IMR-90 (cell line): ENCODE measurements around the gene GNG7. TPM values are rescaled to one million over a fixed set of nuclear protein-coding genes. Genes with fewer than 3 reads are reported as not detected.

ENCODE experiments used
- ATAC-seq: fragments of 200-7000 bp; cut with Tn5 transposase; 2 replicates; pipeline ENCODE4 v1.9.1; 2020; ENCODE audit warnings: low read depth, mild to moderate bottlenecking, moderate library complexity
- BruUV-seq: library from RNA; stranded (reverse); fragments of 400-500 nt; replicated peaks from 2 replicates; lab custom pipeline; 2021; lab: Mats Ljungman, UMichigan
- CTCF ChIA-PET: fragments of 300-600 bp; formaldehyde crosslinking; extraction: SDS; loops from one replicate; lab custom pipeline; 2021; ENCODE audit warnings: antibody characterized with exemption; lab: Yijun Ruan, JAX
- POLR2A ChIA-PET: fragments of 300-600 bp; sonication (Branson Sonifier 250); formaldehyde crosslinking; loops from one replicate; lab custom pipeline; 2022; ENCODE audit warnings: antibody characterized with exemption; ENCODE audit not compliant: unreplicated experiment; lab: Charles Lee
- DNase-seq: peaks from one replicate; pipeline ENCODE4 v3.0.0; 2013
- H2AFZ ChIP-seq: replicated peaks from 2 replicates; pipeline ENCODE3; 2013; ENCODE audit warnings: low read length, mild to moderate bottlenecking; ENCODE audit not compliant: poor library complexity
- H2AK5ac ChIP-seq: 2 replicates; pipeline ENCODE4 v1.6.1; 2013; ENCODE audit warnings: low read depth, low read length, inconsistent platforms
- H2AK9ac ChIP-seq: replicated peaks from 2 replicates; pipeline ENCODE3; 2013; ENCODE audit warnings: mild to moderate bottlenecking, low read depth, low read length, moderate library complexity; ENCODE audit not compliant: poor library complexity
- H2BK120ac ChIP-seq: 2 replicates; pipeline ENCODE4 v1.6.1; 2013; ENCODE audit warnings: low read depth, low read length, inconsistent platforms
- H2BK15ac ChIP-seq: 3 replicates; pipeline ENCODE4 v1.6.1; 2013; ENCODE audit warnings: low read depth, low read length, inconsistent platforms
- H2BK20ac ChIP-seq: 2 replicates; pipeline ENCODE4 v1.6.1; 2013; ENCODE audit warnings: low read depth, mild to moderate bottlenecking, inconsistent platforms, low read length, moderate library complexity
- H2BK5ac ChIP-seq: 2 replicates; pipeline ENCODE4 v1.6.1; 2013; ENCODE audit warnings: mild to moderate bottlenecking, low read depth, low read length, inconsistent platforms; ENCODE audit not compliant: poor library complexity, severe bottlenecking
- H3K14ac ChIP-seq: replicated peaks from 2 replicates; pipeline ENCODE4 v1.6.1; 2013; ENCODE audit warnings: low read depth, low read length, inconsistent platforms
- H3K18ac ChIP-seq: 2 replicates; pipeline ENCODE4 v1.6.1; 2013; ENCODE audit warnings: low read depth, low read length, control low read depth
- H3K23ac ChIP-seq: 2 replicates; pipeline ENCODE4 v1.6.1; 2013; ENCODE audit warnings: low read depth, low read length, inconsistent platforms
- H3K27ac ChIP-seq: 2 replicates; pipeline ENCODE4 v1.5.1; 2013; ENCODE audit warnings: mild to moderate bottlenecking, control low read depth, low read length; ENCODE audit not compliant: insufficient read depth
- H3K27me3 ChIP-seq: 2 replicates; pipeline ENCODE4 v1.6.1; 2013; ENCODE audit warnings: low read length; ENCODE audit not compliant: control insufficient read depth, insufficient read depth
- H3K36me3 ChIP-seq: 2 replicates; pipeline ENCODE4 v1.6.1; 2013; ENCODE audit warnings: low read length, mixed read lengths; ENCODE audit not compliant: control insufficient read depth, insufficient read depth
- H3K4ac ChIP-seq: 2 replicates; pipeline ENCODE4 v1.6.1; 2013; ENCODE audit warnings: low read depth, low read length, inconsistent platforms
- H3K4me1 ChIP-seq: 2 replicates; pipeline ENCODE4 v1.6.1; 2013; ENCODE audit warnings: low read length, mixed read lengths; ENCODE audit not compliant: control insufficient read depth, insufficient read depth
- H3K4me2 ChIP-seq: 2 replicates; pipeline ENCODE4 v1.6.1; 2013; ENCODE audit warnings: low read depth, mild to moderate bottlenecking, control low read depth, low read length, moderate library complexity
- H3K4me3 ChIP-seq: 2 replicates; pipeline ENCODE4 v1.5.1; 2013; ENCODE audit warnings: low read depth, mild to moderate bottlenecking, control low read depth, low read length, moderate library complexity; ENCODE audit not compliant: insufficient read depth
- H3K56ac ChIP-seq: 2 replicates; pipeline ENCODE4 v1.6.1; 2013; ENCODE audit warnings: low read length, inconsistent platforms; ENCODE audit not compliant: insufficient read depth; ENCODE audit errors: extremely low read depth
- H3K79me1 ChIP-seq, 2 experiments: 2 replicates each; pipeline ENCODE4 v1.6.1; 2013; ENCODE audit warnings: low read length in 2 of 2, inconsistent platforms in 1 of 2, low read depth in 1 of 2
- H3K9ac ChIP-seq: 2 replicates; pipeline ENCODE4 v1.6.1; 2013; ENCODE audit warnings: low read depth, low read length, control low read depth
- H3K9me1 ChIP-seq: 2 replicates; pipeline ENCODE4 v1.6.1; 2013; ENCODE audit warnings: low read length, inconsistent platforms; ENCODE audit not compliant: insufficient read depth
- H3K9me3 ChIP-seq: 2 replicates; pipeline ENCODE4 v1.6.1; 2013; ENCODE audit warnings: low read length; ENCODE audit not compliant: control insufficient read depth, insufficient read depth
- H4K20me1 ChIP-seq: 2 replicates; pipeline ENCODE4 v1.6.1; 2013; ENCODE audit warnings: low read length, inconsistent platforms; ENCODE audit not compliant: insufficient read depth
- H4K5ac ChIP-seq: 2 replicates; pipeline ENCODE4 v1.6.1; 2013; ENCODE audit warnings: mild to moderate bottlenecking, low read depth, low read length, control low read depth
- H4K8ac ChIP-seq, 2 experiments: 2 replicates each; pipeline ENCODE4 v1.6.1; 2013; ENCODE audit warnings: low read depth in 2 of 2, low read length in 2 of 2, control low read depth in 1 of 2, inconsistent platforms in 1 of 2
- H4K91ac ChIP-seq: 2 replicates; pipeline ENCODE4 v1.6.1; 2013; ENCODE audit warnings: low read depth, low read length, inconsistent platforms; ENCODE audit not compliant: insufficient read depth
- BHLHE40 ChIP-seq: fragments of 150-350 bp; IDR thresholded peaks from 2 replicates; pipeline ENCODE4 v1.6.1; 2016; ENCODE audit warnings: mild to moderate bottlenecking, low read depth, low read length
- CEBPB ChIP-seq: IDR thresholded peaks from 2 replicates; pipeline ENCODE4 v1.6.1; 2012; ENCODE audit warnings: low read depth, low read length, improper control_type of control experiment
- CHD1 ChIP-seq: IDR thresholded peaks from 2 replicates; pipeline ENCODE4 v1.6.1; 2012; ENCODE audit warnings: low read depth, low read length, improper control_type of control experiment
- FOS ChIP-seq: fragments of 150-350 bp; IDR thresholded peaks from 2 replicates; pipeline ENCODE4 v1.6.1; 2016; ENCODE audit warnings: low read depth, low read length
- MAFK ChIP-seq: IDR thresholded peaks from 2 replicates; pipeline ENCODE4 v1.6.1; 2012; ENCODE audit warnings: low read depth, low read length, improper control_type of control experiment
- MAZ ChIP-seq: IDR thresholded peaks from 2 replicates; pipeline ENCODE4 v1.6.1; 2012; ENCODE audit warnings: low read depth, mild to moderate bottlenecking, low read length, improper control_type of control experiment, moderate library complexity, borderline replicate concordance
- MXI1 ChIP-seq: IDR thresholded peaks from 2 replicates; pipeline ENCODE4 v1.6.1; 2012; ENCODE audit warnings: low read depth, mild to moderate bottlenecking, low read length, moderate library complexity, borderline replicate concordance
- NFE2L2 ChIP-seq: fragments of 150-350 bp; IDR thresholded peaks from 2 replicates; pipeline ENCODE4 v1.6.1; 2016; ENCODE audit warnings: low read depth, mild to moderate bottlenecking, low read length
- POLR2A ChIP-seq: IDR thresholded peaks from 2 replicates; pipeline ENCODE4 v1.6.1; 2012; ENCODE audit warnings: mild to moderate bottlenecking, low read depth, low read length
- RAD21 ChIP-seq: IDR thresholded peaks from 2 replicates; pipeline ENCODE4 v1.6.1; 2012; ENCODE audit warnings: low read length, improper control_type of control experiment
- RCOR1 ChIP-seq: IDR thresholded peaks from 2 replicates; pipeline ENCODE4 v1.6.1; 2012; ENCODE audit warnings: mild to moderate bottlenecking, low read length, improper control_type of control experiment; ENCODE audit not compliant: insufficient replicate concordance
- RFX5 ChIP-seq: IDR thresholded peaks from 2 replicates; pipeline ENCODE4 v1.8.0; 2012; ENCODE audit warnings: low read depth, mild to moderate bottlenecking, low read length, moderate library complexity
- SMC3 ChIP-seq: fragments of 150-350 bp; IDR thresholded peaks from 2 replicates; pipeline ENCODE4 v1.6.1; 2016; ENCODE audit warnings: low read depth, mild to moderate bottlenecking, antibody characterized with exemption, low read length, moderate library complexity
- WGBS, 2 experiments: methylation state at CpG; one replicate each; pipeline versions ENCODE4 v1.1.5 to v1.1.7; 2013; ENCODE audit warnings: missing lambda C conversion rate in 2 of 2; ENCODE audit not compliant: insufficient read length in 1 of 2; ENCODE audit errors: extremely low coverage in 2 of 2; 5-methylcytosine and 5-hydroxymethylcytosine counted together
- dilution Hi-C: fragments of 300-500 bp; cut with HindIII; formaldehyde crosslinking; loops from one replicate; pipeline ENCODE4 v1.14.3; 2018; ENCODE audit warnings: low sequenced_read_pairs; ENCODE audit not compliant: unreplicated experiment
- in situ Hi-C: fragments of 300-500 bp; cut with MboI; formaldehyde crosslinking; loops from 3 replicates; pipeline ENCODE4 v1.14.3; 2019; ENCODE audit warnings: low sequenced_read_pairs, inconsistent platforms, mixed read lengths
- intact Hi-C: fragments of 100-400 bp; cut with micrococcal nuclease; formaldehyde crosslinking; loops from 2 replicates; pipeline ENCODE4 v1.10.0; 2022
- polyA plus RNA-seq, 3 experiments: library from polyadenylated mRNA; depleted of rRNA; stranded (reverse); fragments of >200 nt; gene quantifications; 2 replicates each; pipeline ENCODE4 v1.2.3, GENCODE V29; 2012; ENCODE audit warnings: low replicate concordance in 1 of 3
- total RNA-seq: library from RNA; depleted of rRNA; stranded (reverse); fragments of >200 nt; gene quantifications from 2 replicates; pipeline ENCODE4 v1.2.3, GENCODE V29; 2012
- TF ChIP-seq, protein P1 (sequence below): conservative IDR thresholded peaks from 2 replicates; pipeline ENCODE4 v1.5.1; 2012; ENCODE audit warnings: mild to moderate bottlenecking, low read depth, low read length, improper control_type of control experiment
- TF ChIP-seq, protein P2 (sequence below): fragments of 150-350 bp; IDR thresholded peaks from 2 replicates; pipeline ENCODE4 v1.6.1; 2016; ENCODE audit warnings: low read depth, mild to moderate bottlenecking, low read length, moderate library complexity, borderline replicate concordance
- TF ChIP-seq, protein P3 (sequence below): fragments of 150-350 bp; IDR thresholded peaks from 2 replicates; pipeline ENCODE4 v1.6.1; 2017; ENCODE audit warnings: mild to moderate bottlenecking, antibody characterized with exemption, low read length, low read depth

Gene GNG7
- total and polyA plus RNA-seq, 2 of the 4 experiments (the other 2 are of a cell fraction): under 0.01 to 0.21 TPM

DNA sequence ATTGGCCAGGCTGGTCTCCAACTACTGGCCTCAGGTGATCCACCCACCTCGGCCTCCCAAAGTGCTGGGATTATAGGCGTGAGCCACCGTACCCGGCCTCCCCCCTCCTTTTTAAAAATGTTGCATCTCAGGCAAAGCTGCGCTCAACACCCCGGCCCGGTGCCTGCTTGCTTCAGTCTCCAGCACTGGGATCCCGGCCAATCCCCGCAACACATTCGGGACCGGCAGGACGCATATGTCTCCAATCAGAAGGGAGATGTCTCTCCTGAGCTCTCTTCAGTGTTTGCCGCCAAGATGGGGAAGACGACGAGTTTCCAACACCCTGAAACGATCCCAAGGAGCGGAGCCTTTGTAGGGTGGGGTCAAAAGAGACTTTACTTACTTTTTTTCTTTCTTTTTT, 16.1 kb downstream of the GNG7 start:
- Histone ChIP-seq H2BK20ac (no peak overlapping the region), H3K23ac (no peak overlapping the region), H3K18ac (no peak overlapping the region), H3K9me1 (no peaks in the 10 kb centered on the region), H2AK5ac (no peak overlapping the region), H4K20me1 (no peaks in the 10 kb centered on the region), H3K4ac (no peak overlapping the region), H3K4me2 (no peak overlapping the region), H2BK5ac (no peak overlapping the region), H2AFZ (no peak overlapping the region), H3K36me3 (no peaks in the 10 kb centered on the region), H4K91ac (no peak overlapping the region), H2BK15ac (no peak overlapping the region), H2AK9ac (no peak overlapping the region), H3K27me3 (0 out of 2 replicates have a peak, but pooled peaks cover 2% of the 10 kb centered on the region), H3K79me1 (no peaks in the 10 kb centered on the region), H2BK120ac (no peak overlapping the region), H4K5ac (no peak overlapping the region), H3K4me1 (no peaks in the 10 kb centered on the region), H3K9ac (no peak overlapping the region), H4K8ac (no peak overlapping the region), H3K27ac (no peak overlapping the region), H3K9me3 (no peaks in the 10 kb centered on the region), H3K4me3 (no peak overlapping the region), H3K14ac (no peak overlapping the region), H3K56ac (no peak overlapping the region)
- DNase-seq (no peak), ATAC-seq (no peak)
- in situ Hi-C loops (no loop called here), intact Hi-C loops (no loop called here), dilution Hi-C loops (no loop called here)
- ChIA-PET CTCF (no interaction called here), POLR2A (no interaction called here)
- 68% methylated on average over 3 of the region's 17 CpGs; no CpG with 5 or more reads in 1 of the 2 experiments for WGBS, 2 experiments
- BruUV-seq: no TSS peak
- TF ChIP-seq FOS: no peak
- no peak for TF ChIP-seq MXI1
- TF ChIP-seq, protein P1, sequence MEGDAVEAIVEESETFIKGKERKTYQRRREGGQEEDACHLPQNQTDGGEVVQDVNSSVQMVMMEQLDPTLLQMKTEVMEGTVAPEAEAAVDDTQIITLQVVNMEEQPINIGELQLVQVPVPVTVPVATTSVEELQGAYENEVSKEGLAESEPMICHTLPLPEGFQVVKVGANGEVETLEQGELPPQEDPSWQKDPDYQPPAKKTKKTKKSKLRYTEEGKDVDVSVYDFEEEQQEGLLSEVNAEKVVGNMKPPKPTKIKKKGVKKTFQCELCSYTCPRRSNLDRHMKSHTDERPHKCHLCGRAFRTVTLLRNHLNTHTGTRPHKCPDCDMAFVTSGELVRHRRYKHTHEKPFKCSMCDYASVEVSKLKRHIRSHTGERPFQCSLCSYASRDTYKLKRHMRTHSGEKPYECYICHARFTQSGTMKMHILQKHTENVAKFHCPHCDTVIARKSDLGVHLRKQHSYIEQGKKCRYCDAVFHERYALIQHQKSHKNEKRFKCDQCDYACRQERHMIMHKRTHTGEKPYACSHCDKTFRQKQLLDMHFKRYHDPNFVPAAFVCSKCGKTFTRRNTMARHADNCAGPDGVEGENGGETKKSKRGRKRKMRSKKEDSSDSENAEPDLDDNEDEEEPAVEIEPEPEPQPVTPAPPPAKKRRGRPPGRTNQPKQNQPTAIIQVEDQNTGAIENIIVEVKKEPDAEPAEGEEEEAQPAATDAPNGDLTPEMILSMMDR: no peak
- TF ChIP-seq NFE2L2: no peak
- TF ChIP-seq RFX5: no peak
- no peak for TF ChIP-seq SMC3
- no peak for TF ChIP-seq MAFK
- TF ChIP-seq RAD21: no peak
- no peak for TF ChIP-seq BHLHE40
- TF ChIP-seq POLR2A: no peak
- no peak for TF ChIP-seq RCOR1
- TF ChIP-seq, protein P2, sequence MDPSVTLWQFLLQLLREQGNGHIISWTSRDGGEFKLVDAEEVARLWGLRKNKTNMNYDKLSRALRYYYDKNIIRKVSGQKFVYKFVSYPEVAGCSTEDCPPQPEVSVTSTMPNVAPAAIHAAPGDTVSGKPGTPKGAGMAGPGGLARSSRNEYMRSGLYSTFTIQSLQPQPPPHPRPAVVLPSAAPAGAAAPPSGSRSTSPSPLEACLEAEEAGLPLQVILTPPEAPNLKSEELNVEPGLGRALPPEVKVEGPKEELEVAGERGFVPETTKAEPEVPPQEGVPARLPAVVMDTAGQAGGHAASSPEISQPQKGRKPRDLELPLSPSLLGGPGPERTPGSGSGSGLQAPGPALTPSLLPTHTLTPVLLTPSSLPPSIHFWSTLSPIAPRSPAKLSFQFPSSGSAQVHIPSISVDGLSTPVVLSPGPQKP: no peak
- TF ChIP-seq, protein P3, sequence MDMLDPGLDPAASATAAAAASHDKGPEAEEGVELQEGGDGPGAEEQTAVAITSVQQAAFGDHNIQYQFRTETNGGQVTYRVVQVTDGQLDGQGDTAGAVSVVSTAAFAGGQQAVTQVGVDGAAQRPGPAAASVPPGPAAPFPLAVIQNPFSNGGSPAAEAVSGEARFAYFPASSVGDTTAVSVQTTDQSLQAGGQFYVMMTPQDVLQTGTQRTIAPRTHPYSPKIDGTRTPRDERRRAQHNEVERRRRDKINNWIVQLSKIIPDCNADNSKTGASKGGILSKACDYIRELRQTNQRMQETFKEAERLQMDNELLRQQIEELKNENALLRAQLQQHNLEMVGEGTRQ: no peak
- no peak for TF ChIP-seq CHD1
- no peak for TF ChIP-seq MAZ
- TF ChIP-seq CEBPB: no peak
